Measurements from ENCODE around the gene NAV2. TPM values are rescaled to one million over a fixed set of nuclear protein-coding genes. Genes with fewer than 3 reads are reported as not detected.

The NAV2 gene
- total RNA-seq, 1 donor from 2014 or later, result 10.3 TPM

GRCh38 chr11:19903620-19904069 is 191.0 kb downstream of the NAV2 start:
- DNase-seq (no peak), ATAC-seq (ENCODE audit: low read depth) (no peak)

GRCh38 chr11:19905280-19905853 is 192.7 kb downstream of the NAV2 start:
- POLR2A ChIA-PET, result no interaction called here
- no peak for DNase-seq
- TF ChIP-seq, protein P1, sequence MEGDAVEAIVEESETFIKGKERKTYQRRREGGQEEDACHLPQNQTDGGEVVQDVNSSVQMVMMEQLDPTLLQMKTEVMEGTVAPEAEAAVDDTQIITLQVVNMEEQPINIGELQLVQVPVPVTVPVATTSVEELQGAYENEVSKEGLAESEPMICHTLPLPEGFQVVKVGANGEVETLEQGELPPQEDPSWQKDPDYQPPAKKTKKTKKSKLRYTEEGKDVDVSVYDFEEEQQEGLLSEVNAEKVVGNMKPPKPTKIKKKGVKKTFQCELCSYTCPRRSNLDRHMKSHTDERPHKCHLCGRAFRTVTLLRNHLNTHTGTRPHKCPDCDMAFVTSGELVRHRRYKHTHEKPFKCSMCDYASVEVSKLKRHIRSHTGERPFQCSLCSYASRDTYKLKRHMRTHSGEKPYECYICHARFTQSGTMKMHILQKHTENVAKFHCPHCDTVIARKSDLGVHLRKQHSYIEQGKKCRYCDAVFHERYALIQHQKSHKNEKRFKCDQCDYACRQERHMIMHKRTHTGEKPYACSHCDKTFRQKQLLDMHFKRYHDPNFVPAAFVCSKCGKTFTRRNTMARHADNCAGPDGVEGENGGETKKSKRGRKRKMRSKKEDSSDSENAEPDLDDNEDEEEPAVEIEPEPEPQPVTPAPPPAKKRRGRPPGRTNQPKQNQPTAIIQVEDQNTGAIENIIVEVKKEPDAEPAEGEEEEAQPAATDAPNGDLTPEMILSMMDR (IDR thresholded peaks at IDR 0.05), result no peak
- H3K27ac Mint-ChIP-seq, result no peak overlapping the region
- H3K36me3 Mint-ChIP-seq (ENCODE audit: low read depth), result no peaks in the 10 kb centered on the region
- CTCF ChIA-PET, result interaction anchor here (0.9 to 2.7 kb wide), 2 partner anchors 342 to 345 kb away, joined by 3 to 11 read pairs; no protein-coding TSS in a partner anchor
- no peaks in the 10 kb centered on the region for H3K9me3 Mint-ChIP-seq
- no peaks in the 10 kb centered on the region for H3K4me1 Mint-ChIP-seq
- no peak for ATAC-seq (ENCODE audit: low read depth)
- no peak overlapping the region for H3K4me3 Mint-ChIP-seq
- H3K27me3 Mint-ChIP-seq, result no peaks in the 10 kb centered on the region
- intact Hi-C loops (cut with micrococcal nuclease), result loop anchor here (10.0 kb wide), 1 partner anchor 831 kb away; no protein-coding TSS in a partner anchor

More at GRCh38 chr11:19903620-19904069, 191.0 kb downstream of the NAV2 start:
- Mint-ChIP-seq H3K4me3 (no peak overlapping the region), H3K36me3 (ENCODE audit: low read depth) (no peaks in the 10 kb centered on the region), H3K9me3 (no peaks in the 10 kb centered on the region), H3K4me1 (no peaks in the 10 kb centered on the region), H3K27me3 (peaks cover 2% of the 10 kb centered on the region), H3K27ac (no peak overlapping the region)
- POLR2A ChIA-PET, result no interaction called here
- intact Hi-C loops (cut with micrococcal nuclease), result loop anchor here (1.0 to 10.0 kb wide), 5 partner anchors 161 to 829 kb away; no protein-coding TSS in a partner anchor
- CTCF ChIA-PET, result interaction anchor here (1.1 to 2.7 kb wide), 6 partner anchors 161 to 347 kb away, joined by 4 to 11 read pairs (median 5); no protein-coding TSS in a partner anchor
- TF ChIP-seq, protein P1 (IDR thresholded peaks at IDR 0.05), result no peak

- Mint-ChIP-seq H3K4me3 (no peak overlapping the region), H3K27ac (no peak overlapping the region), H3K27me3 (no peaks in the 10 kb centered on the region), H3K9me3 (no peaks in the 10 kb centered on the region), H3K36me3 (ENCODE audit: low read depth) (no peaks in the 10 kb centered on the region), H3K4me1 (no peaks in the 10 kb centered on the region)
- no peak for DNase-seq
- TF ChIP-seq, protein P1 (IDR thresholded peaks at IDR 0.05), result no peak
- intact Hi-C loops (cut with micrococcal nuclease), result loop anchor here (10.0 kb wide), 1 partner anchor 831 kb away; no protein-coding TSS in a partner anchor
- ChIA-PET CTCF (interaction anchor here (0.9 kb wide), 1 partner anchor 346 kb away, joined by 3 read pairs; no protein-coding TSS in a partner anchor), POLR2A (no interaction called here)
- no peak for ATAC-seq (ENCODE audit: low read depth)
Observed at GRCh38 chr11:19906126-19906525, 193.5 kb downstream of the NAV2 start.

- Mint-ChIP-seq H3K36me3 (ENCODE audit: low read depth) (no peaks in the 10 kb centered on the region), H3K4me3 (no peak overlapping the region), H3K4me1 (no peaks in the 10 kb centered on the region), H3K27me3 (no peaks in the 10 kb centered on the region), H3K9me3 (no peaks in the 10 kb centered on the region), H3K27ac (no peak overlapping the region)
- CTCF ChIA-PET, result no interaction called here
- TF ChIP-seq, protein P1 (IDR thresholded peaks at IDR 0.05), result no peak
- ATAC-seq (ENCODE audit: low read depth), result no peak
- intact Hi-C loops (cut with micrococcal nuclease), result loop anchor here (10.0 kb wide), 1 partner anchor 832 kb away; no protein-coding TSS in a partner anchor
- POLR2A ChIA-PET, result no interaction called here
- no peak for DNase-seq
Observed at GRCh38 chr11:19907008-19907579, 194.5 kb downstream of the NAV2 start.

- DNase-seq (no peak), ATAC-seq (ENCODE audit: low read depth) (no peak)
- ChIA-PET POLR2A (no interaction called here), CTCF (interaction anchor here (1.4 kb wide), 1 partner anchor 348 kb away, joined by 3 read pairs; no protein-coding TSS in a partner anchor)
- intact Hi-C loops (cut with micrococcal nuclease), result loop anchor here (10.0 kb wide), 1 partner anchor 833 kb away; no protein-coding TSS in a partner anchor
- Mint-ChIP-seq H3K9me3 (no peaks in the 10 kb centered on the region), H3K27ac (no peak overlapping the region), H3K4me3 (no peak overlapping the region), H3K36me3 (ENCODE audit: low read depth) (no peaks in the 10 kb centered on the region), H3K4me1 (no peaks in the 10 kb centered on the region), H3K27me3 (no peaks in the 10 kb centered on the region)
- TF ChIP-seq, protein P1 (IDR thresholded peaks at IDR 0.05), result no peak
Observed at GRCh38 chr11:19907839-19908238, 195.2 kb downstream of the NAV2 start.

All from activated B cell treated with CpG ODN at 0.5 μM for 24 hours (primary cell).